Loucy (cell line): ENCODE data around the gene TSPAN9.

ENCODE experiments used
- H2AFZ ChIP-seq: fragments of 200-600 bp; sonication (generic); 2 replicates; pipeline ENCODE4 v1.6.0; 2016; ENCODE audit warnings: antibody characterized with exemption, mild to moderate bottlenecking, low read length, moderate library complexity
- H3F3A ChIP-seq: fragments of 200-600 bp; 2 replicates; pipeline ENCODE4 v1.6.0; 2016; ENCODE audit warnings: antibody characterized with exemption, low read depth, mild to moderate bottlenecking
- H3K27me3 ChIP-seq: fragments of 200-600 bp; sonication (generic); 2 replicates; pipeline ENCODE4 v1.6.1; 2014; ENCODE audit warnings: low read length, mild to moderate bottlenecking; ENCODE audit not compliant: insufficient read depth, poor library complexity, severe bottlenecking
- H3K36me3 ChIP-seq: fragments of 200-600 bp; sonication (generic); 2 replicates; pipeline ENCODE4 v1.6.1; 2016; ENCODE audit warnings: low read length; ENCODE audit not compliant: insufficient read depth
- H3K4me1 ChIP-seq: fragments of 200-600 bp; sonication (generic); 2 replicates; pipeline ENCODE4 v1.5.1; 2014; ENCODE audit warnings: low read length, mild to moderate bottlenecking; ENCODE audit not compliant: insufficient read depth, poor library complexity, severe bottlenecking
- H3K4me2 ChIP-seq: fragments of 200-600 bp; sonication (generic); 2 replicates; pipeline ENCODE4 v1.6.0; 2014; ENCODE audit warnings: antibody characterized with exemption, low read length, low read depth, mild to moderate bottlenecking; ENCODE audit not compliant: poor library complexity, severe bottlenecking
- H3K4me3 ChIP-seq: fragments of 200-600 bp; sonication (generic); 2 replicates; pipeline ENCODE4 v1.5.1; 2014; ENCODE audit warnings: low read length, mild to moderate bottlenecking, mixed read lengths; ENCODE audit not compliant: poor library complexity, severe bottlenecking
- H3K79me2 ChIP-seq: fragments of 200-600 bp; sonication (generic); 2 replicates; pipeline ENCODE4 v1.6.1; 2014; ENCODE audit warnings: low read length; ENCODE audit not compliant: insufficient read depth
- H3K9ac ChIP-seq: fragments of 200-600 bp; sonication (generic); 2 replicates; pipeline ENCODE4 v1.6.0; 2014; ENCODE audit warnings: mild to moderate bottlenecking, low read depth, low read length, moderate library complexity; ENCODE audit not compliant: poor library complexity, severe bottlenecking
- H3K9me2 ChIP-seq: fragments of 200-600 bp; sonication (generic); replicated peaks from 2 replicates; pipeline ENCODE4 v1.6.1; 2016; ENCODE audit warnings: low read depth, low read length, mixed read lengths
- H3K9me3 ChIP-seq: fragments of 200-600 bp; sonication (generic); 2 replicates; pipeline ENCODE4 v1.6.1; 2014; ENCODE audit warnings: mild to moderate bottlenecking, antibody characterized with exemption, low read length, low read depth; ENCODE audit not compliant: insufficient read depth
- H4K20me1 ChIP-seq: fragments of 200-600 bp; sonication (generic); 2 replicates; pipeline ENCODE4 v1.6.0; 2014; ENCODE audit warnings: antibody characterized with exemption, low read length, mild to moderate bottlenecking; ENCODE audit not compliant: insufficient read depth, poor library complexity, severe bottlenecking
- CTCF ChIP-seq: fragments of 200-600 bp; sonication (generic); conservative IDR thresholded peaks from 2 replicates; pipeline ENCODE4 v1.5.1; 2014; ENCODE audit warnings: mild to moderate bottlenecking, antibody characterized with exemption, low read length
- EZH2phosphoT487 ChIP-seq: fragments of 200-600 bp; IDR thresholded peaks from 2 replicates; pipeline ENCODE4 v1.6.1; 2018; ENCODE audit warnings: antibody characterized with exemption, mild to moderate bottlenecking, moderate library complexity, borderline replicate concordance

Gene TSPAN9

GRCh38 chr12:3310271-3311026 is 233.3 kb downstream of the TSPAN9 start:
- H3K9ac ChIP-seq = no peak overlapping the region
- no peaks in the 10 kb centered on the region for H3K4me1 ChIP-seq
- no peaks in the 10 kb centered on the region for H3K9me3 ChIP-seq
- no peaks in the 10 kb centered on the region for H3F3A ChIP-seq
- no peaks in the 10 kb centered on the region for H3K27me3 ChIP-seq
- H3K4me2 ChIP-seq = no peak overlapping the region
- H3K36me3 ChIP-seq = no peaks in the 10 kb centered on the region
- H3K79me2 ChIP-seq = no peaks in the 10 kb centered on the region
- no peak overlapping the region for H3K4me3 ChIP-seq
- TF ChIP-seq EZH2phosphoT487 = no peak
- no peak for TF ChIP-seq CTCF
- H4K20me1 ChIP-seq = no peaks in the 10 kb centered on the region
- no peak overlapping the region for H2AFZ ChIP-seq
- no peaks in the 10 kb centered on the region for H3K9me2 ChIP-seq

GRCh38 chr12:3311027-3311402 is 233.8 kb downstream of the TSPAN9 start:
- H3K36me3 ChIP-seq = no peaks in the 10 kb centered on the region
- no peak for TF ChIP-seq CTCF
- no peaks in the 10 kb centered on the region for H3K4me1 ChIP-seq
- no peaks in the 10 kb centered on the region for H3K9me2 ChIP-seq
- no peaks in the 10 kb centered on the region for H3K79me2 ChIP-seq
- no peaks in the 10 kb centered on the region for H3K27me3 ChIP-seq
- H3K9ac ChIP-seq = no peak overlapping the region
- no peaks in the 10 kb centered on the region for H3F3A ChIP-seq
- no peaks in the 10 kb centered on the region for H3K9me3 ChIP-seq
- H3K4me2 ChIP-seq = no peak overlapping the region
- H3K4me3 ChIP-seq = no peak overlapping the region
- H4K20me1 ChIP-seq = no peaks in the 10 kb centered on the region
- no peak overlapping the region for H2AFZ ChIP-seq

- no peaks in the 10 kb centered on the region for H3K4me1 ChIP-seq
- H3K79me2 ChIP-seq = no peaks in the 10 kb centered on the region
- no peak overlapping the region for H2AFZ ChIP-seq
- no peaks in the 10 kb centered on the region for H3K36me3 ChIP-seq
- no peaks in the 10 kb centered on the region for H3K27me3 ChIP-seq
- H3K4me2 ChIP-seq = no peak overlapping the region
- no peaks in the 10 kb centered on the region for H3F3A ChIP-seq
- no peak overlapping the region for H3K4me3 ChIP-seq
- no peaks in the 10 kb centered on the region for H4K20me1 ChIP-seq
- H3K9me3 ChIP-seq = no peaks in the 10 kb centered on the region
- H3K9ac ChIP-seq = no peak overlapping the region
- no peaks in the 10 kb centered on the region for H3K9me2 ChIP-seq
- TF ChIP-seq CTCF (no peak), EZH2phosphoT487 (no peak)
These were observed 234.4 kb downstream of the TSPAN9 start for GRCh38 chr12:3311491-3312103.
